HEK293T (cell line): ENCODE measurements around the gene ABCC6.

Source experiments
- FOXK2 ChIP-seq: fragments of 450-650 bp; IDR thresholded peaks from 2 replicates; pipeline ENCODE4 v1.6.1; 2016; ENCODE audit warnings: mild to moderate bottlenecking
- FOXM1 ChIP-seq: fragments of 450-650 bp; IDR thresholded peaks from 2 replicates; pipeline ENCODE4 v1.6.1; 2017; ENCODE audit warnings: mild to moderate bottlenecking, borderline replicate concordance
- HDGF ChIP-seq: fragments of 450-650 bp; IDR thresholded peaks from 2 replicates; pipeline ENCODE4 v1.6.1; 2017; ENCODE audit warnings: antibody characterized with exemption, borderline replicate concordance
- SP1 ChIP-seq: fragments of 450-650 bp; IDR thresholded peaks from 2 replicates; pipeline ENCODE4 v1.6.1; 2017

DNA sequence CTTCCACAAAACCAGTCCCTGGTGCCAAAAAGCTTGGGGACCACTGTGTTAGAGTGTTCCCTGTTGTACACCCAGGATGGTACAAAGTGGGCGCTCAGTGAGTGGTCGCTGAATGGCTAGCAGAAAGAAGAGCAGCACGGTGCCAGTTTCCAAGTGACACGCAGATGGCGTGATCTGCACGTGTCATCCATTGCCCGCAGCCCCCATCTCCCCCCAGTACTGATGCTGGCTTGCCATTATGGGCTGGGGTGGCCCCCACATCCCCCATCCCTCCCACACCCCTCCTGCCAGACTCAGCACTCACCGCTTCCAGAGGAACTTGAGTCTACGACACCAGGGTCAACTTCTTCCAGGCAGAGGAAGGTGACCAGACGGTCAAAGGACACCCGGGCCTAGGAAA lies 36.5 kb downstream of the ABCC6 start:
- TF ChIP-seq FOXK2 (no peak), HDGF (no peak), FOXM1 (no peak), SP1 (no peak)
